HG03439 (cell line): Measurements from ENCODE around the gene ZFYVE27.

Experiments
- ATAC-seq: cut with Tn5 transposase; IDR thresholded peaks from one replicate; pipeline ENCODE4 v1.9.1; 2021; ENCODE audit warnings: mild to moderate bottlenecking, moderate library complexity; ENCODE audit not compliant: unreplicated experiment

ZFYVE27 gene

DNA sequence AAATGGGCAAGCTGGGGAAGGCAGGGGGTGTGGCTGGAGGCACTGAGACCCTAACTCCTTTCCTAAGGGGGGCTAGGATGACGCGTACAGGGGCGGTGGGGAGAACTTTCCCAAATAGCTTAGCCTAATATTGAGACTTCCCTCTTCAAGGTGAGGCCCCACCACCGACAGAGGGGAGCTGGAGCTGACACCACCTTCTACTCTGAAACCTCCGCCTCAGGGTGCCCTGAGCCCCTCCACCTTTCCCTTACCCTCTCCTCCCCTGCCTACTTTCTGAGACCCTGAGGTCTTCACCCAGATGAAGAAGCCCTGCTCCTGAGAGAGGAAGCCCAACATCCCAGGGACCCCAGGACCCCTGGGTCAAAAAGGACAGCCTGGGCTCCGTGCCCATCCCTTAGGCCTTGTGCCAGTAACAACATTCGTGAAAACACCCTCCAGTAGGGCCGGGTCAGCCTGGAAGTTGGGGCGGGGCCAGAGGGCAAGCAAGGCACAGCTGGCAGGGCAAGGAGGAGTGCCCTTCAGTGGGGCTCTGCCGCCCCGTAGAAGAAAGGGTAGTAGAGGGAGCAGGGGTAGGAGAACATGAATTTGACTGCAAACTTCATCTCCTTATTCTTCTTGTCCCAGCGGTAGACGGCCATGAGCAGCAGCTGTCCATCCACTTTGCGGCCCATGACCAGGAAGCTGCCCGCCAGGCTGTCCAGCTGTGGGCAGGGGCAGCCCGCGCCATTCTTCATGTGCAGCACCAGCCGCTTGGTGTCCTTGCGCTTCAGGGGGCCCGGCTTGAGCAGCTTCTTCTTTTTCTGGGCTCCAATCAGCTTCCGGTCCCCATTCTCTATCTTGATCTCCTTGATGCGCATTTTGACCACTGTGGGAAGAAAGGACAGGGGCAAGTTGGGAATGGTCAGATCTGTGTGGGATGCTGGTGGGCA is 30.3 kb downstream of the ZFYVE27 start:
- ATAC-seq = no peak

DNA sequence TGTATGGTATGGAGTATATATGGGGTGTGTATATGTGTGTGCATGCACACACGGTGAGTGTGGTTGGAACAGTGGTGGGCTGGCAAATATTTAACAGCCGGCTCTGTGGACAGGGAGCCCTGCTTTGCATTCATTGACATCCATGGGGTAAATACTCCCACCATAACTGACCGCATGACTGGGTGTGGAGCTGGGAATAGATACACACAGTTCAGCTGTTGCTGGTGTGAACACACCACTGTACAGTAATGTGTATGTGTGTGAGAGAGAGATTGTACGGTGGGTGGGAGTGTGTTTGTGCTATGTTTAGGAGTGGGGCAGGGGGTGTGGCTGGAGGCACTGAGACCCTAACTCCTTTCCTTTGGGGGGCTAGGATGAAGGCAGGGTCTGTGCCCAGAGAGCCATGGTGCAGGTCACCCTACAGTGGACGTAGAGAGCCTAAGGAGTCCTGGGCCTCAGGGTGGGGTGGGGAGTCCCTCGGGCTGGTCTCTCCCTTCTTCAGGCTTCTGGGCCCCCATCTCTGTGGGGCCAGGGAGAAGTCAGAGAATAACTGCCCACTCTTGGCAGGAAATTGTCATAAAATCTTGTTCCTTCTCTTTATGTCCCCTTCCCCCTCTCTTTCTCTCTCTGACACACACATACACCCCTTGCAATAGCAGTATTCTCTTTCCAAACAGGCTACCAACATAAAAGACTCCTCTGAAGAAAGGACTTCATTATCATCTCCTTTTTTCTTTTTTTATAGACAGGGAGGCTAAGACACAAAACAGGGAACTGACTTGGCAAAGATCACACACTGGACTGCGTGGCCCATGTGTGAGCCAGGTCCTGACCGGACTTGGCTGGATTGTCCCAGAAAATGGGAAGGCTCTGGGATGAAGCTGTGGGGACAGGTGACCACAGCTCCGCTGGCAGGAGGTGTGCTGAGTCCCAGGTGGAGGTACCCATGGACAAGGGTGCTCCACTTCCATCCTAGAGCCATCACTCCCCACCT is 31.7 kb downstream of the ZFYVE27 start:
- ATAC-seq = no peak

DNA sequence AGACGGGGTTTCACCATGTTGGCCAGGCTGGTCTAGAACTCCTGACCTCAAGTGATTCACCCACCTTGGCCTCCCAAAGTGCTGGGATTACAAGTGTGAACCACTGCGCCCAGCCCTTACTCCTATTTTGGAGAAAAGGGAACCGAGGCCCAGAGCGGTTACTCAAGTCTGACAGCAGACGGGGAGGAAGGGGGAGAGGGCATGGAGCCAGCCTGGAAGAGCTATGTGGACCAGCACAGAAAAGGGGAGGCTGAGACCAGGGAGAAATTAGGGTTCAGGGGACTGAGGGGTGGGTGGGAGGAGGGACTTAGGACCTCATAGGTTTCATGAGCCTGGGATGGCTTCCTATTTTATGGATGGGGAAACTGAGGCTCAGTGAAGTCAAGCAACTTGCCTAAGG is 33.3 kb downstream of the ZFYVE27 start:
- no peak for ATAC-seq

DNA sequence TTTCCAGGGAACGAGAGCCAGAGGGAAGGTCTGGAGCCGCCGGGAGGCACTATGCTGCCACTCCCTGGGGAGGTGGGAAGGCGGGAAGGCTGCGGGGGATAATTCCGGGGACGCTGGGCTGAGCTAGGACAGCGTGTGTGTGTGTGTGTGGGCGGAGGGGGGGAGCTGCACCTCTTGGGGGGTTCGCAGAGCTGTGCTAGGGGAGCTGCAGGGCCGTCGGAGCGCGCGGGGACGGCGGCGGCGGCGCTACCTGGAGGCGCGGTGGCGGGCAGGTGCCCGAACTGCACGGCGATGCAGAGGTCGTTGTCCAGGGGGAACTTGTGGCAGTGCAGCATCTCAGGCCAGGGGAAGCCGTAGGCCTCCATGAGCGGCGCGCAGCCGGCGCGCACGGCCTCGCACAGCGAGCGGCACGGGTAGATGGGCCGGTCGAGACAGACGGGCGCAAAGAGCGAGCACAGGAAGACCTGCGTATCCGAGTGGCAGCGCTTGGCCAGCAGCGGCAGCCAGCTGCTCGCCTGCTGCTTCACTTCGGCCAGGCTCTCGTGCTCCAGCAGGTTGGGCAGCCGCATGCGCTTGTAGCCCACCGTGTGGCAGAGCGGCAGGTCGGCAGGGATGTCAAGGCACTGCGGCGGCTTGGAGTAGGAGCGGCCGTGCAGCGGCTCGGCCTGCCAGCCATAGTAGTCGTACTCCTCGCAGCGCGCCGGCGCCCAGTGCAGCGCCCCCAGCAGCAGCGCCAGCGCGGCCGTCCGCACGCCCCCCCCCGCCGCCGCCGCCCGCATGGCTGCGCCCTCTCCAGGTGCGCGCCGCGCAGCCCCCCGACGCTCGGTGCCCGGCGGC is 34.3 kb downstream of the ZFYVE27 start:
- no peak for ATAC-seq

DNA sequence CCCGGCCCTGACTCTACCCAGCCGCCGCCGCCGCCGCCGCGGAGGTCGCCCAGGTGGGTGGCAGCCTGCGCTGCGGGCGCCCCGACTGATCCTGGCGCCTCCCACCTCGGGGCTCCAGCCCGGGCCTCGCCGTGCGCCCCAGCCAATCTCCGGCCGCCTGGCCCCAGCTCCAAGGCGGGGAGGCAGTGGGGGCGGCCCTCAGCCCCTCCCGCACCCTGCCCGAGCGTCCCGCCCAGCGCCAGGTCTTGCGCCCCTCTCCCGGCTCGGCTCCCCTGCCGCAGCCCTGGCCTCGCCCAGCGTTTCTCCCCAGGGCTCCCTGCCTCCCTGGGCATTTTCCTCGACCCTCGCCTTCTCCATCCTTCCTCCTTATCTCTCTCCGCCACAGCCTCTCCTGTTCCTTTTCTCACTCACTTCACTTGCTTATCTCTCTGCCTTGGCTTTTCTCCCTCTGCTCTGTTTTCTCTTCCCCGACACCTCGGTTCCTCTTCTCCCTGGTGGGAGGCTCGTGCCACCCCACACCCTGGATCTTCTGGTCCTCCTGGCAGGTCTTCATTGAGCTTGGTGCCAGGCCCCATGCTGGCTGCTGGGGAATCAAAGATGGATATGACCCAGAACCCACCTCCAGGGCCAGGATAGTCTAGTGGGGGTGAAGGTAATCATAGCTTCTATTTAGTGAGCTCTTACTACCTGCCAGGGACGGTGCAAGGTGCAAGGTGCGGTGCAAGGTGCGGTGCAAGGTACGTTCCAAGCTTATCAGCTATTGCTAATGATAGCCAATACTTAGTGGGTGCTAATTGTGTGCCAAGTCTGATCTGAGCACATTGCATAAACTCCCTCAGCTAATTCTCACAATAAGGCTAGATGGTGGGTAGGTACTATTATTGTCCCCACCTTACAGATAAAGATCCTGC is 35.2 kb downstream of the ZFYVE27 start, which contains the start of gene SFRP5:
SFRP5 (minus strand) TSS at position 87 of the 911 bp plus-strand sequence. CDS start 166 bp downstream, outside the sequence.
- ATAC-seq = no peak

DNA sequence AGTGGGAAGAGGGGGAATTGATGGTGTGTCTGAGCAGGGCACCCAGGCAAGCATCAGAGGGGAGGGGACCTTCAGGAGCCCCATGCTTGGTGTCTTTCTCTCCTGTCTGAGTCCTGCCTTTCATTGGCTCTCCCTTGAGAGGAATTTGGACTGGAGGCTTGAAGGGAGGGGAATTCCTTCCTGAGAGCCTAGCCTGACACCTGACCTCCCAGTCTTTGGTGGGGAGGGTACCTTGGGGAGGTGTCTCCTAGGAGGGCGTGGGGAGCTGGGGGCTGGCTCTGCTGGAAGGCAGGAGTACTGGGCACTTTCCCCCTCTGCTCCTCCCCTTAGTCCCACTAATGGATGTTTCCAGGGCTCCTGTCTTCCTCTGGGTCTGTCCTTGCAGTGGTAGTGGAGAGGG is 36.2 kb downstream of the ZFYVE27 start:
- ATAC-seq = no peak

DNA sequence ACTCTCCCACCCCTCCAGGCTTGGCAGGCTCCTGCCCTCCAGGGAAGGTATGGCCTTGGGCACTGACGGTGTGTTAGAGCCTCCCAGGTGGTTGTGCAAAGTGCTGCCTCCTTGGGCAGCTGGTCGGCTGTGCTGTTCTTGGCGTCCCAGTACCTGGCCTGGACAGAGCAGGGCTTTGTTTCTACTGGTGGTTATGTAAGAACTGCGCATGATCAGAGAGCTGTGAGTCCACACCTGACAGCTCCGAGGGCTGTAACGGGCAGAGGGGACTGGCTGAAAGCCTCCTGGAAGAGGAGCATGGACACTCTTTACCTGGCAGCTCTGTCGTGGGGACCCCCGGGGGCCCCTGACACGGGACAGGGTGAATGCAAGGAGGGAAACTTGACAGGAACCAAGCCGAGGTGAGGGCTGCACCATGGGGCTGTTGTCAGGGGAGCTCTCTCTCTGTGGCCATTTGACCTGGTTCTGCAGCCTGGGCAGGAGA is 37.9 kb downstream of the ZFYVE27 start:
- no peak for ATAC-seq

DNA sequence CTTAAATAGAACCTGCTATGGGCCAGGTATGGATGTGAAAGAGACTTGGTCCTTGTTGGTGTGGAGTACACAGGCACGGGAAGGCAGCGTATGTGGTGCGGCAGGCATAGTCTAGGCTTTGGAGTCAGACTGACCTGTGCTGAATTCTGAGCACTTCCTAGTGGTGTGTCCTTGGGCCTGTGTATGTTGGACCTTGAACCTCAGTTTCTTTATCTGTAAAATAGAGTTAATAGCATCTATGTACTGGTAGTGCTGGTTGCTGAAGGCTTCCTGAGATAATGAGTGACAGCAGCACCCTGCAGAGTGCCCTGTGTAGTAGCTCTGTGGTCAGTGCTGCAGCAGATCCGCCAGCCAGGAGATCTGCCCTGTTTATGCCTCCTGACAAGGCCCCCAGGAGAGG is 40.2 kb downstream of the ZFYVE27 start:
- no peak for ATAC-seq

DNA sequence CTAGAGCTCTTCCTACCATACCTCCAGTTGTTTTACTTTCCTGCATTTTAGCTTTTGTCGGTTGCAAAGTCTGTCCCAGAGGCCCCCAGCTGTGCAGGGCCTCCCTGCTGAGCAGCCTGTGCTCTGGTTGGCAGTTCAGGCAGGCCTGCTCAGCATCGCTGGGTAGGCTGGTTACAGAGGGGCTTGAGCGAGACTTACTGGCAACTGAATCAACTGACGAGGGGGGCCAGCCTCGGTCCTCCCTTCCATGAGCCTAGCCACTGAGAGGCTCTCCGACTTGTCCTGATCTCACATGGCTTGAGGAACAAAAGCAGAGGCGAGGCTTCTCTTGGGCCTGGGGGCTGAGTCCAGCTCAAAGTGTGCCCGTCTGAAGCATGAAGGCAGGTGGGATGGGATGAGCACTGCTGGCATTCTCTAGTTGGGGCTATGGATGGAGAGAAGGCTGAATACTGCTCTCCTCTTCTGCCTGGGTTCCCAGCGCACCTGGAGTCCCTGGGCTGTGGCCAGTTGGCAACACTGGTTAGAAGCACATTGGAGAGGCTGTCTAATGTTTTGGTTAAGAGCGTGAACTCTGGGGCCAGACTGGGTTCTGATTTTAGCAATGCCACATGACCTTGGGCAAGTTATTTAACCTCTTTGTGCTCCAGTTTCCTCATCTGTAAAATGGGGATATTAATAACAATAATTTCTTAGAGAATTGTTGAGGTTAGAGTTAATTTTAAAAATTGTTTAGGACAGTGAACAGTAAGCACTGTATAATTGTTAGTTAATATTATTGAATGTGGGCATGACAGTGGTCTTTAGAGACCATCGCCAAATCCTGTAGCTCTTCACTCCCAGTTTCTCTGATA is 41.7 kb downstream of the ZFYVE27 start:
- ATAC-seq = no peak

DNA sequence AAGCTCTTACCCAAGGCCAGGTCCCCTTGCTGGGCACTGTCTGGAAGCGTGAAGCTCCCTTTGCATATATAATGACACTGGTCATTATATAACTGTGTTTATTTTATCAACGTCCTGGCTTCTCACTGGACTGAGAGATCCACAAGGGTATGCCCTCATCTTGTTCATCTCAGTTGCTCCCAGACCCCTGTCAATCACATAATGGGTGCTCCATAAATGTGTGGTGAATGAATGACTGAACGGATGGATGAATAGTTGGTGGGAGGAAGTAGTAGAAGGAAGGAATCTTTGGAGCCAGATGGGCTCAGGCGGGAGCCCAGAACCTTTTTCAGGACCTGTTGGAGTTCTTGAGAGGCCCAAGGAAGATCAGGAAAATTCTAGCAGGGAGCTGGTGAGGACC is 42.6 kb downstream of the ZFYVE27 start:
- no peak for ATAC-seq

DNA sequence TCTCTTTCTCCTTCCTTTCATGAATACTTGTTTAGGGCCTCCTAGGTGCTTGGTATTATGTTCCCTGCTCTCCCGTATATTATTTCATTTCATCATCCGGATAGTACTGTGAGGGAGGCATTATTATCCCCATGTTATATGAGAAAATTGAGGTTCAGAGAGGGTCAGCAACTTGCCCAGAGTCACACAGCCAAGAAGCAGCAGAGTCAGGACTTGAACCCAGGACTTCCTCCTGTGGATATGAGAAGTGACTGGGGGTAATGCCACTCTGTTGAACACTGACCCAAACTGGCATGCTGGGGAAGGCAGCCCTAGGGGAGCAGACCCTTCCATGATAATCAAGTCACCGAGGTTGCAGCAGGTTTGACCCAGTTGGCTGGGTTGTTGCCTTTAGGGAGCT is 43.0 kb downstream of the ZFYVE27 start:
- ATAC-seq = no peak

DNA sequence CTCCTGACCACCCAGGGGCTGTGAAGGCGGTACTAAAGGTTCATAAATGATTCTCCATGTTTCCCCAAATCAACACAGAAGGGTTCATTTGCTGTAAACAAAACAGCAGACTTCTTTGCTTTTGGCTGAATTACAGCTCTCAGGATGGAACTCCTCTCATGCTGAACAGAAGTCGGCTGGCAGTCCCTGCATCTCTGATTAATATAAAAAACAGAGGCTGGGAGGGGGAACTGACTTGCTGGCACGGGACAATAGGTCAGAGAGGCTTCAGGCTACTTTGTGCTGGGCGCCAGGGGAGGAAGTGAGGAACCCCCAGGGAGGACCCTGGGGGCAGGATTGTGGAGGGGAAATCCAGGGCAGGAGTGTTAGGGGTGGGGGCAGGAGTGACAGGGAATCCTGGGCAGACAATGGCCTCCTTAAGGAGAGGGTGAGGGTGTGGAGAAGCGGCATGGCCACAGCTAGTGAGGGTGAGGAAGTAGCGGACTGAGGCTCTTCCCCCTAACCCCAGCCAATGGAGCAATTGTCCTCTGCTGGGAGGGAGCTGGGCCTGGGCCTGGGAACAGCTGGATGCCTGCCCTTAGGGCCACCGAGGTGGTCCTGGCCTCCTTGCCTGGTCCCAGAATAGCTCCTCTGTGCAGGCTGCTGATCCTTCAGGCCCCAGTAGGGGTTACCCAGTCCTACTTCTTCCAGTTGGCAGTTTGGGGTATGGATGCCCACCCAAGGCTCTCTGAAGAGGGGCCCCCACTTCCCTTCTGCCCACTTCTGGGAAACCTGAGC is 44.1 kb downstream of the ZFYVE27 start:
- ATAC-seq = no peak

DNA sequence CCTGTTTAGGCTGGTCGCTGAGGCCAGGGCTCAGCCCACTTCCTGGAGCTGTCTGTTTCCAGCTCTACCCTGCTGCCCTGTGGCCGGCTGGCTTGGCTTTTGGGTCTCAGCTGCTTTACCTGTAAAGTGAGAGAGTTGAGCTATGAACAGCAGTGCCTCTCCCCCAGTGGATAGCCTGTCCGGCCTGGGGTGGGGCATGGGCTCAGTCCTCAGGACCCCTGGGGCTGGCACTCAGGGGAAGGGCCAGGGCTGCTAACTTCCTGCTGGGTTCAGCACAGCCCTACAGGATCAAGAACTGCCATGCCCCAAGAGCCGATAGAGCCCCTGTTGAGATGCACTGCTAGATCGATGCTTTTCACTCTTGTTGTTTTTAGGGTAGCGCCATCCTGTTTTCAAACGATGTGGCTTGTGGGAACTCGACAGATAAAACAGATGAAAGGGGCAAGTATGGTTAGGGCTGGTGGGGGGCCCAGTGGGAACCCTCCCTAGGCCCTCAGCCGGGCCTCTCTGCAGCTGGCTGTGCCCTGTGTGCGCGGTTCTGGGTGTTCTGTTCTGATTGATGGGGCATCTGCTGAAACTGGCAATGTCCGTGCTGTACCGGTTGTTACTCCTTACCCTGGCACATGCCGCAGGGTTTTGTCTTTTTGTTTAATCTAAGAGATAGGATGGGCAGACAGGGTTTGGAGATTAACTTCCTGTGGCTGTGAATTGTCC is 44.8 kb downstream of the ZFYVE27 start:
- no peak for ATAC-seq

DNA sequence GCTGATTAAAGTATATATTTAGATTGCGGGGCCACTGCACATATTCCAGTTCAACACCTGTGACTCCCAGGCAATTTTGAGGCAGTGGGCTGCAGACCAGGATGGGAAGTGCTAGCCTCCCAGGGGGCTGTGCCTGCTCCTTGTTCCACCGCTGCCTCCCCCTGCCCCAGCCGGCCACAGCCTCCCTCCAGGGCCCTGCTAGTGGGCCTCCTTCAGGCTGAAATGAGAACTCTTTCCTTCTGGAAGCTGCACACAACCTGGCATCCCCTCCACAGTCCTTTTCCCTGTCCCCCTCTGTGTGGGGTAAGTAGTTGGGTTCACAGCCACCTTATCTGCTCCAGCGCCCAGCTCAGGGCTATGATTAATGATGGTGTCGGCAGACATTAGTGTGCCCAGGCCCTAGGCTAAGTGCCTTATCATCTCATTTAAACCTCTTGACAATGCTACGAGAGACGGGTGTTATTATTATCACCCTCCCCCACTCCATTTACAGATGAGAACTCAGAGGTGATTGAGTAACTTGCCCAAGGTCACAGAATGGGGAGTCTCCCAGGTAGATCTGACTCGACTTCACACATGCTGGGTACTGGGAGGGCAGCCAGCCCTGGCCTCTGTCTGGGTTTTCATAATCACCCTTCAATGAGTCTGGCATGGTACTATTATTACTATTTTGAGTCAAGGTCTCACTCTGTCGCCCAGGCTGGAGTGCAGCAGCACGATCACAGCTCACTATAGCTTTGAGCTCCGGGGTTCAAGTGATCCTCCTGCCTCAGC is 45.7 kb downstream of the ZFYVE27 start:
- no peak for ATAC-seq

DNA sequence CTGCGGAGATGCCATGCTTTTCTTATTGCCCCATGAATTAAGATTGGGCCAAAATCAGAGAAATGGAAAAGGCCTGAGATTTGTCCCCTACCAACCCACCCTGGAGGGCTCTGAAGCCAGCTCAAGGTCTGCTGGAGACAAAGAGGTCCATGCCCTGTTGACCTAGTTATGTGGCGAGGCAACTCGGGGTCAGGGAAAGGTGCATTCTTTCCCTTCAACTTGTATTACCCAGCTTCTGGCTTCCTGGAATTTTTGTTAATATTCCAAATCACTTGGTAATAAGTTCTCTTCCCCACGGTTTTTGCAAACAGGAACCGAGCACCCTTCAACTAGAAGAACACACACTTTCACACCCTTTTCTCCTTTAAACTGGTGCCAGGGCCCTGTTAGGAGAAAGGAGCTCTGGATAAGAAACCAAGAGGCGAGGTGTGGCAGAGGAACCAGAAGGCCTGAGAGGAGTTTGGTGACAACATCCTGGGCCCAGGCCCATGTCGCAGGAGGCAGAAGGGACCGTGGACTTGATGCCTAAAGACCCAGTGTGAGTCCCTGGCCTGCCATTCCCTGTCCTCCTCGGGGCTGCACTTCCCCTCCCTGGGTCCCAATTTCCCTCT is 47.4 kb downstream of the ZFYVE27 start:
- ATAC-seq = no peak

DNA sequence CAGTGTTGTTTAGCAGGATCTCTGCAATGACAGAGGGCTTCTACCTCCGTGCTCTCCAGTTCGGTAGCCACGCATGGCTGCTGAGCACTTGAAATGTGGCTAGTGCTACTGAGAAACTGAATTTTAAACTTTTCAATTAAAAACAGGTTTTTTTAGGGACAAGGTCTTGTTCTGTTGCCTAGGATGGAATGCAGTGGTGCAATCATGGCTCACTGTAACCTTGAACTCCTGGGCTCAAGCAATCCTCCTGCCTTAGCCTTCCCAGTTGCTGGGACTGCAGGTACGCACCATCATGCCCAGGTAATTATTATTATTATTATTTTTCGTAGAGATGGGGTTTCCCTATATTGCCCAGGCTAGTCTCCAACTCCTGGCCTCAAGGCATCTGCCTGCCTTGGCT is 48.3 kb downstream of the ZFYVE27 start:
- ATAC-seq = no peak
